CD4-positive, alpha-beta T cell treated with Interleukin-15 for 1 hour (primary cell): Measurements from ENCODE around the gene CACNA1C.

ENCODE experiments used
- DNase-seq: peaks from one replicate; pipeline ENCODE4 v3.0.0-alpha.2; 2020

Gene CACNA1C

GRCh38 chr12:2172491-2173214, 119.9 kb downstream of the CACNA1C start:
- DNase-seq = no peak

GRCh38 chr12:2173971-2174370, 121.2 kb downstream of the CACNA1C start:
- no peak for DNase-seq

- no peak for DNase-seq
These were observed 124.2 kb downstream of the CACNA1C start for GRCh38 chr12:2177003-2177402.

GRCh38 chr12:2177751-2178150, 125.0 kb downstream of the CACNA1C start:
- no peak for DNase-seq

GRCh38 chr12:2179058-2179457, 126.3 kb downstream of the CACNA1C start:
- no peak for DNase-seq

GRCh38 chr12:2179953-2180736, 127.4 kb downstream of the CACNA1C start:
- DNase-seq = no peak

GRCh38 chr12:2180737-2181082, 127.9 kb downstream of the CACNA1C start:
- DNase-seq = no peak

GRCh38 chr12:2183556-2184541, 131.1 kb downstream of the CACNA1C start:
- DNase-seq = no peak

GRCh38 chr12:2185751-2186341, 133.1 kb downstream of the CACNA1C start:
- no peak for DNase-seq

GRCh38 chr12:2187195-2187945, 134.6 kb downstream of the CACNA1C start:
- DNase-seq = no peak

GRCh38 chr12:2190085-2190484, 137.3 kb downstream of the CACNA1C start:
- no peak for DNase-seq

- no peak for DNase-seq
These were observed 138.2 kb downstream of the CACNA1C start for GRCh38 chr12:2190896-2191533.

- no peak for DNase-seq
These were observed 138.9 kb downstream of the CACNA1C start for GRCh38 chr12:2191534-2192153.

GRCh38 chr12:2192231-2192630, 139.4 kb downstream of the CACNA1C start:
- no peak for DNase-seq

GRCh38 chr12:2194060-2194459, 141.3 kb downstream of the CACNA1C start:
- DNase-seq = no peak

GRCh38 chr12:2194571-2194970, 141.8 kb downstream of the CACNA1C start:
- no peak for DNase-seq

GRCh38 chr12:2195085-2195484, 142.3 kb downstream of the CACNA1C start:
- DNase-seq = no peak

- DNase-seq = no peak
These were observed 145.3 kb downstream of the CACNA1C start for GRCh38 chr12:2198005-2198501.

GRCh38 chr12:2198542-2198941, 145.8 kb downstream of the CACNA1C start:
- no peak for DNase-seq

GRCh38 chr12:2205996-2206395, 153.2 kb downstream of the CACNA1C start:
- DNase-seq = no peak
